Daoy (cell line): ENCODE data around the gene EML6. TPM values are rescaled to one million over a fixed set of nuclear protein-coding genes. Genes with fewer than 3 reads are reported as not detected.
"Not testable (repeated sequence)": the region's sequence is repeated elsewhere in the genome, so short reads cannot be mapped to it uniquely, and the experiment has no call there.

Experiments used
- DNase-seq: peaks from one replicate; pipeline ENCODE4 v3.0.0-alpha.2; 2015; ENCODE audit warnings: low read depth
- total RNA-seq: library from RNA; depleted of rRNA; stranded (reverse); fragments of >200 nt; shearing (Covaris generic); gene quantifications from 2 replicates; pipeline ENCODE4 v1.2.3, GENCODE V29; 2014; rRNA removed

Gene EML6
- total RNA-seq = 1.0 and 2.1 TPM in 2 replicates

DNA sequence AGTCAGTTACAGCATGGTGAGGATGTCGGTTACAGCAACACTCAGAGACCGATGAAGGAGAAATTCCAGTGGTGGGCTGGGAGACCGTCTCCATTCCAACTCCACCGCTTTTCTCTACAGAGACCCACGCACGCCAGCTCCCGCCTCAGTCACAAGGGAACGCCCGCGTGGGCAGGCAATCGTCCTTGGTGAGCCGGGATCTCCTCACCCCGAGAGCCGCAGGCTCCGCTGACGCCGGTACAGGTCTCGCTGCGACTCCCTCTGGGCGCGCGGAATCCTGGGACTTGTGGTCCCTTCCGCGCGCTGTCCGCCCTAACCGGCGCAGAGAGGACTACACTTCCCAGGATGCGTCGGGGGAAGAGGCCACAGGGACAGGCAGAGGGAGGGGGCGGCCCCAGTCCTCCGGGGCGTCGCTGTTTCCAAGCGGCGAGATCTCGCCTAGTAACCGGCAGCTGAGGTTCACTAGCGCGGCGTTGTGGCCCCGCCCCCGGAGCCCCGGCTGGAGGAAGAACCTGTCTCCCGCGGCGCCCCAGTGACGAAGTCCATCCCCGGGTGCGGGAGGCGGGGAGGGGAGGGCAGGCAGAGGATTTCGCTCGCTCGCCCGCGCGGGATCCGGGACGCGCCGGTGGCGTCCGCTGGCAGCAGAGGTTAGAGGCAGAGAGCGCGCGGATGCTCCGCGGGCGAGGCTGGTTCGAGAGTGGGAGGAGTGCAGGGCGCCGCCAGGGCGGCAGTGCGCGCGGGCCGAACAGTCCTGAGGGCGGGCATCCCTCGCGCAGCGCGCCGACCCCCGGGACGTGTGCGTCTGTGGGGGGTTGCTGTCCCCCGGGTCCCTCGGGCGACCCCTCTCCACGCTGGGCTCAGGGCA, at the start of gene EML6:
EML6 (plus strand) TSS at position 532 of the 865 bp plus-strand sequence. CDS start 1,400 bp downstream, outside the sequence.
- peak; percentile 100 for DNase-seq

DNA sequence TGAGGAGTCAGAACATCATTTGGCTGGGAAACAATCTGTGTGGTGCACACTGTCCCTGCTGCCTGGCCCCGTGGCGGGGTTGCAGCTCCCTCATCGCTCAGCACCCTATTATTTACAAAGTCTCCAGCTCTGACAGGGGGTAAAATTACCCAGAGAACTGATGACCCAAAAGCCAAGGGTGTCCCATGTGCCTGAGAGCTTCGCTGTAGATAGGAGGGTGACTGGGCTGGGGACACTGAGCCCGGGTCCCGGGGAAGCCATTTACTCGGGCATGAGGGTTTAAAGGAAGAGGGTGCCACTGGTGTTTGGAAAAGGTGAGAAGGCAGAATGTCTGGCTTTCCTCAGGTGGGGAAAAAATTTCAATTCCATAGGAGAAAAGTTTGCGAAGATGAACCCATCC, 48.2 kb upstream of the EML6 start:
- DNase-seq = no peak

DNA sequence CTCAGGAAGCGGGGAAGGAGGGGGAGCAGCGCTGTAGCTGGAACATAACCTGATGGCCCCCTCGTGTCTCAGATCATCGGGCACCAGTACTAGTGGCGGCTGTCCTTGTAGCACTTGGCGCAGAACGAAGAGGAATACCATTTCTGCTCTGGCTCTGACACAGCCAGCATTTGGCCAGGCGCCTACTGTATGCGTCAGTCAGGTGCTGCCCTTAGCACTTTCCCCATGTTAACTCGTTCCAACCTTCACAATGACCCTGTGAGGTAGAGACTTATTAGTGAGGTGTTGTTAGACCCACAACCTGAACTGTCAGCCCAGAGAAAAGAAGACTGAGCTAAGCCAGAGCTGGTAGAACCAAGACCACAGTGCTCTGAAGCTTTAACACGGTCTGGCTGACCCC, 47.7 kb upstream of the EML6 start:
- no peak for DNase-seq

DNA sequence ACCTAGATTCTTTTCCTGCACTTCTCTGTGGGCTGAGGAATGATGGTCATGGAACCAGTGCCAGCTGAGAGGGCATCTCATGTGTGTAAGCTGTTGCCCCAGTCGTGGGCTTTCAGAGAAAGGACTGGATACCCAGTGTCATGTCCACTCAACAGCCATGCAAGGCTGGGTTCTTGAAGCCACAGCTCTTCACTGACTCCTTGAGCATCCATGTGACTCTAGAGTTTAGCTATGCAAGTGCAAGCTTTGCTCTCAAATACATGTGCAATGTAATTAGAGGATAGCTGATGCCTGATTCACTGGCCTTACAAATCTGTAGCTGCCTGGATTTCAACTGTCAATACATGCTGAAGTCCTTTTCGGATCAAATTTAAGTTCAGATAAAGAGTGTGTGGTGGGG, 46.8 kb upstream of the EML6 start:
- DNase-seq = no peak

DNA sequence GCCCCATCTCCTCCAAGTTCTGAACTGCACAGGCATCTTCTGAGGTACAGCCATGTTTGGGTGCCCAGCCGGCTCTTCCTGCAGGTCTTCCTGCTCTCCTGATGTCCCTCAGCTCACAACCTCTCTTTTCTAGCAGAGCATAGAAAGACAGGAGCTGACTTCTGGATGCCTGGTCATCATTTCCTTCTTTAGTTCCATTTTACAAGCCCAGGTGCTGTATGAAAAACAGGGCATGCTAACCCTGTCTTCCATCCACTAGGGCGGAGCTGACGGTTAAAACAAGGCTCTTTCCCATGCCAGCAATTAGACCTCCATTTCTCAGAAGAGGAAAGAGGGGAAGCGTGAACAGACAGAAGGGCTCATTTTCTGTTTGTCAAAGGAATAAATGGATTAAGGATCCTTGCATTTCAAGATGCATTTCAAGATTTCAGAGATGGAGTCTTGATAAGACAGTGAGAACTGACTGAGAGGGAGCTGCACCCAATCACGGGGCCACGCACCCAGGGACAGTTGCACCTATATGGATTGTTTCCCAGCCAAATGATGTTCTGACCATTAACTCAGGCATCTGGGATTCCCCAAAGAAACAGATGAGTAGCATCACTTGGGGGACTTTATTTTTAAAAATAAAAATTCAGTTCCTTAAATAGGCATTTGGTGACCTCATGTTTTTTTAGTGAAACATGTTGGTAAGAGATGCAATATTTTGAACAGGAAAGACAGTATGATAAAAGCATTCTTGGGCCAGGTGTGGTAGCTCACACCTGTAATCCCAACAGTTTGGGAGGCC, 45.8 kb upstream of the EML6 start:
- DNase-seq = no peak

DNA sequence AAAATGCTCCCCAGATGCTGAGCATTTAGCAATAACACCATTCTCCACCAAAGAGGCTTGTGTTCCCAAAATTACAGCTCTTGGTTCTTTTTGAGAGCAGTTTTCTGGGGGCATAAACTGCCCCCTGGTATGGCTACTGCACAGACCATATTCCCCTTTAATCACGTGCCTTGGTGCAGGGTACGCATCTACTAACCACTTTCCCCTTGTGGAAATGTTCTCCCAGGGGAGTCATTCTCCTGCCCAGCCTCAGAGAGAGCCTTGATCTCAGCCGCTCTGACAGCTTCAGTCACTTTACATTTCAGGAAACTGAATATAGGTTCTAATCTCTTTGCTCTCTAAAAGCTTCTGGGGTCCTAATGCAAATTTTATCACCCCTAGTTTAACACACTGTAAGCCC, 44.7 kb upstream of the EML6 start:
- DNase-seq = no peak

DNA sequence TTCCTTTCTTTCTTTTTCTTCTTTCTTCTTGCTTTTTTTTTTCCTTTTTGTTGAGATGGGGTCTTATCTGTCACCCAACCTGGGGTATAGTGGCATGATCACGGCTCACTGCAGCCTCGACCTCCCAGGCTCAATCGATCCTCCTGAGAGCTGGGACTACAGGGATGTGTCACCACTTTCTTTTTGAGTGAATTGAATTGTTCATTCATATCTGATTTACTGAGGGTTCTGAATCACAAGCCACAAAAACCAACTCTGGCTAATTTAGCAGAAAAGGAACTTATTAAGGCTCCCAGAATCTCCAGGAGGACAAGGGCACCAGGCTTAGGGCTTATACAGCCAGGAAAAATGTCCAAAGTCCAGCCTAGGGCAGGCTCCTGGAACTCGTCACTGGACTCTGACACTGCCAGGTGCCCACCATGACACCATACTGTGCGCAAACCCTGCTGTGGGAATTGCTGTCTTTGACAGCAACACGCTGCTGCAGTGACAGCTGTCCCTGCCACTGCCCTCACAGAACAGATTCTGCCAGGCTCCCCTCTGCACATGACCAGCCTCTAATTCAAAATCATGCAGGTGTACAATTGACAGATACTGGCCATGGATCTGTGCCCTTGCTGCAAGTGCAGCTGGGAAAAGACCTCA, 42.9 kb upstream of the EML6 start:
- peak; percentile 40 for DNase-seq

DNA sequence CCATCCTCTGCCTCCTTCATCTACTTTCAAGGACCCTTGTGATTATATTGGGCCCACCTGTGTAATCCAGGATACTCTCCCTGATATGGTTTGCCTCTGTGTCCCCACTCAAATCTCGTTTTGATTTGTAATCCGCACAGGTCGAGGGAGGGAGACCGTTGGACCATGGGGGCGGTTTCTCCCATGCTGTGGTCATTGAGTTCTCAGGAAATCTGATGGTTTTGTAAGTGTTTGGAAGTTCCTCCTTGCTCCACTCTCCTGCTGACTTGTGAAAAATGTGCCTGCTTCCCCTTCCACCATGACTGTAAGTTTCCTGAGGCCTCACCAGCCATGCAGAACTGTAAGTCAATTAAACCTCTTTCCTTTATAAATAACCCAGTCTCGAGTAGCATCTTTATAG, 42.0 kb upstream of the EML6 start:
- no peak for DNase-seq

DNA sequence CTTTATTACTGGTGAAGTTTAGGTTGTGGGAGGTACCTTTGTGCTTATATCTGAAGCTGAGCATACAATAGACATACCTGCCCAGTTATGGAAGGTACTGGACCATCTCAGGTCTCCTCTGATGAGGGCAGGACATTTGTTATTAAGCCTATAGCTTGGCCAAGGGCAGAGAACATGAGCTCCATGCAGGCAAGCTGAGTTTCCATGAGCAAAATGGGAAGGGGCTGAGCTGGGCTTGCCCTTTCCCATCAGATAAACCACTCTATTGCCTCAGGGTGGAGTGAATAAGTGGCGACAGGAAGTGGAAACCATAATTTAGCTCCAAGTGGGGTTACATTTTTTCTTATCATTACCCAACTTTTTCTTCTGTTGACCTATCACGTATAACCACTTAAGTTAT, 39.9 kb upstream of the EML6 start:
- DNase-seq = no peak

DNA sequence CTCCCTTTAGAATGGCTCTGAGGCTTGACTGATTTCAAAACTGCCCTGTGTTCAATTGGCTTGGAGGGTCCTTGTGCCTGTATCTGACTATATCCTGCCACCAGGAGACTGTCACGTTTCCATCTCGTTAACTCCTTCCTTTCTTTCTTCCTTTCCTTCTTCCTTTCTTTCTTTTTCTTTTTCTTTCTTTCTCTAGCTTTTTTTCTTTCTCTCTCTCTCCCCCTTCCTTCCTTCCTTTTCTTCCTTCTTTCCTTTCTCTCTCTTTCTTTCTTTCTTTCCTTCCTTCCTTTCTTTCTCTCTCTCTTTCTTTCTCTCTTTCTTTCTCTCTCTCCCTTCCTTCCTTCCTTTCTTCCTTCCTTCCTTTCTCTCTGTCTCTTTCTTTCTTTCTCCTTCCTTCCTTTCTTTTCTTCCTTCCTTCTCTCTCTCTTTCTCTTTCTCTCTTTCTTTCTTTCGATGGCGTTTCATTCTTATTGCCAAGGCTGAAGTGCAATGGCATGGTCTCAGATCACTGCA, 38.1 kb upstream of the EML6 start:
- DNase-seq = no peak

DNA sequence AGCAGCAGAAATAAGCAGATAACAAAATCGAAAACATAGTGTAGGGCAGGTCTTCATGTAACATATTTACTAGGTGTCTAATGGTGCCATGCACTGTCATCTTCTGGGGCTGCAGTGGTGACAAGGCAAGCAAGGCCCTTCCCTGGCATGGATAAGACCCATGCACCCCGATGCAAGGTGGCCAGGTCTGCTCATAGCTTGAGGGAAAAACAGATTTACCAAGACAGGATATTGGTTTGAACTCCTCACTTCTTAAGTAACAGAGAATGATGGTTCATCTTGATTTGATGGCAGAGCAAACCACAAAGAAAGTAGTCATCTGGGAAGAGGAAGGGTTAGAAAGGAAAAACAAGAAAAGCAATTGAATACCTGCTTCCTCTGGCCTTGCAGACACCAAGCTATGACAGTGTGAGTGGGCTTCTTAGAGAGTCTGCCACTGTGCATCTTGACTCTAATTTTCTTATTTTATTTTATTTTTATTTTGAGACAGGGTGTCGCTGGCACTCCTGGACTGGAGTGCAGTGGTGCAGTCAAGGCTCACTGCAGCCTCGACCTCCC, 35.8 kb upstream of the EML6 start:
- DNase-seq = no peak

DNA sequence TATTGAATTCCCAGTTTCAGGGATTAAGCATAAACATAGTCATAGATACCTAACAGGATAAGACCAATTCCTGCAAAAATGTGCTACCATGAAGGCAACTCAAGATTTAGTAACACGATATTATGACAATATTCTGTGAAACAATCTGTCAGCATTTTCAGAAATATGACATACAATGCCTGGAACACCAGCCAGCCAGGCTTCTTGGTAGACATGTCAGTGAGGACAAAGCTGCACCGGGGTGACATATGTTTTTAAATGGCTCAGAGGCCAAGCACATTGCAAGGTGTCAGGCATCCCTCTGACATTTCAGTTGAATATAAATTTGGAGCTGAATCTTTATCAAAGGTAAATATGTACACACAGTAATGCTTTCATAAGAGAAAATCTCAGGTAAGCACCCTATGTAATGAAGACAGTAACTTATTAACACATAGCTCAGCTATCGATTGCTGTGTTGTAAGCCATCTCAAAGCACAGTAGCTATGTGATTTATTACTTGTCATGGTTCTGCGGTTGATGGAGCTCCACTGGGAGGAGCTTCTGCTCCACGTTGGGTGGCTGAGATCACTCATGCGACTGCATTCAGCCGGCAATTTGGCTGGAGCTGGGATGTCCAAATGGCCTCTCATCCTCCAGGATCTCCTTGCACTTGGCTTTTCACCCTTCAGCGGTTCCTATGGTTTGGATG, 31.9 kb upstream of the EML6 start:
- no peak for DNase-seq

DNA sequence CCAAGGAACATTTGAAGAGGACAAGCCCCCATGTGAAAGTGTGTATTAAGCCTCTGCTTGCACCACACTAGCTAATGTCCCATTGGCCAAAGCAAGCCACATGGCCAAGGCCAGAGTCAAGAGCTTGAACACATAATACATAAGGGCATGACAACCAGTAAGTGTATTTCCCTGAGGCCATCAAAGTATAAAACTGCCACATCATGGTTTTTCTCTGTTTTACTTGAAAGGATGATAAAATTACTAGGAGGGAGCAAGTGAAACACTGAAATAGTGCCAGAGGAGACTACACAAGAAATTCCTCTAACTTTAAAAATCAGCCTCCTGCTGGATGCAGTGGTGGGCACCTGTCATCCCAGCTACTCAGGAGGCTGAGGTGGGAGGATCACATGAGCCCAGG, 30.9 kb upstream of the EML6 start:
- DNase-seq = no peak

DNA sequence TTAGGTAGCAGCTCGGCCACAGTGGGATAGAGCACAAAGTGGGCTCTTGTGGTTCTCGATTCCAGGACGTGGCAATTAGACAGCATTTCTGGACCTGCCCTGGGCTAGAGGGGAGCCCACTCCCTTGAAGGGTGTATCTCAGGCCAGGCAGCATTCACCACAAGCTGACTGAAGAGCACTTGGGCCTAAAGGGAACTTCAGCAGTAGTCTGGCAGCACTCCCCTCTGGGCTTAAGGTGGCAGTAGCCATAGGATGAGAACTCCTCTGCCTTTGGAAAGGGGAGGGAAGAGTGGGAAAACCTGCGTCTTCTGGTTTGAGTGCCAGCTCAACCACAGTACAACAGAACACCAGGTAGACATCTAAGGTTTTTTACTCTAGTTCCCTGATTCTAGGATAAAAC, 28.1 kb upstream of the EML6 start:
- no peak for DNase-seq

DNA sequence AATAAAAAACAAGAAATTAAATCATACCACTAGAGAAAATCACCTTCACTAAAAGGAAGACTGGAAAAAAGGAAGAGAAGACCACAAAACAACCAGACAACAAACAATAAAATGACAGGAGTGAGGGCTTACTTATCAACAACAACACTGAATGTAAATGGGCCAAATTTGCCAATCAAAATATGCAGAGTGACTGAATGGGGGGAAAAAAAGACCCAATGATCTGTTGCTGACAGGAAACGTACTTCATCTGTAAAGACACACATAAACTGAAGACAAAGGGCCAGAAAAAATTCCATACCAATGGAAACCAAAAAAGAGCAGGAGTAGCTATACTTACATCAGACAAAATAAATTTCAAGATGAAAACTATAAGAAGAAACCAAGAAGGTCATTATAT, 25.5 kb upstream of the EML6 start:
- DNase-seq = no peak

DNA sequence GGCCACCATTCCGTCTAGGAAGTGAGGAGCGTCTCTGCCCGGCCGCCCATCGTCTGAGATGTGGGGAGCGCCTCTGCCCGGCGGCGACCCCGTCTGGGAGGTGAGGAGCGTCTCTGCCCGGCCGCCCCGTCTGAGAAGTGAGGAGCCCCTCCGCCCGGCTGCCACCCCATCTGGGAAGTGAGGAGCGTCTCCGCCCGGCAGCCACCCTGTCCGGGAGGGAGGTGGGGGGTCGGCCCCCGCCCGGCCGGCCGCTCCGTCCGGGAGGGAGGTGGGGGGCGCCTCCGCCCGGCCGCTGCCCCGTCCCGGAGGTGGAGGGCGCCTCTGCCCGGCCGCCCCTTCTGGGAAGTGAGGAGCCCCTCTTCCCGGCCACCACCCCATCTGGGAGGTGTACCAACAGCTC, 24.5 kb upstream of the EML6 start:
- not testable (repeated sequence) for DNase-seq

DNA sequence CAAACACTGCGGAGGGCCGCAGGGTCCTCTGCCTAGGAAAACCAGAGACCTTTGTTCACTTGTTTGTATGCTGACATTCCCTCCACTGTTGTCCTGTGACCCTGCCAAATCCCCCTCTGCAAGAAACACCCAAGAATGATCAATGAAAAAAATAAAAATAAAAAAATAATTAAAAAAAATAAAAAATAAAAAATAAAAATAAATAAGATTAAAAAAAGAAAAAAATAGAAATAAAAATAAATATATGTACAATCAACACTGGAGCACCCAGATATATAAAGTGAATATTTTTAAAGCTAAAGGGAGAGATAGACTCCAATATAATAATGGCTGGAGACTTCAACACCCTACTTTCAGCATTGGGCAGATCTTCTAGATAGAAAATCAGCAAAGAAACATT, 23.8 kb upstream of the EML6 start:
- DNase-seq = no peak

DNA sequence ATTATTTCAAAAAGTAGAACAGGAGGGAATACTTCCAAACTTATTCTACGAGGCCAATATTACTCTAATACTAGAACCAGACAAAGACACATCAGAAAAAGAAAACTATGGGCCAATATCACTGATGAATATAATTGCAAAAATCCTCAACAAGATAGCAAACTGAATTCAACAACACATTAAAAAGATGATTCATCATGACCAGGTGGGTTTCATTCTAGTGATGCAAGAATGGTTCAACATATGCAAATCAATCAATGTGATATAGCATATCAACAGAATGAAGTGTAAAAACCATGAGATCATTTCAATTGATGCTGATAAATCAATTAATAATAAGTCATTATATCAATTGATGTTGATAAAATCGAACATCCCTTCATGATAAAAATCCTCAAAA, 22.4 kb upstream of the EML6 start:
- no peak for DNase-seq

DNA sequence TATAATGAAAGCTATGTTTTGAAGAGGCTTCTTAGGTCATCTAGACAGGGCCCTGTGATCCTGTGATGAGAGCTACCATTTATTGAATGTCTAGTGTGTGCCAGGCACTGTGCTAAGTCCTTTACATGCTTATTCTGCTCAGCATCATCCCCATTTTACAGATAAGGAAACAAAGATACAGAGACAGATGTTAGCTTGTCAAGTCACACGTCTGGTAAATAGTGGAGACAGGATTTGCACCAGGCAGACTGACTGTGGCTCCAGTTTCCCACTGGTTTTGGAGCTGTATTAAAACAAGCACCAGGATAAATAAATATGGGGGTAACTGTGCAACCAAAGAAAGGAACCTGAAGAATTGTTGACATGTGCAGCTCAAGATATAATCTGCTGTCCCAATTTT, 19.2 kb upstream of the EML6 start:
- no peak for DNase-seq

DNA sequence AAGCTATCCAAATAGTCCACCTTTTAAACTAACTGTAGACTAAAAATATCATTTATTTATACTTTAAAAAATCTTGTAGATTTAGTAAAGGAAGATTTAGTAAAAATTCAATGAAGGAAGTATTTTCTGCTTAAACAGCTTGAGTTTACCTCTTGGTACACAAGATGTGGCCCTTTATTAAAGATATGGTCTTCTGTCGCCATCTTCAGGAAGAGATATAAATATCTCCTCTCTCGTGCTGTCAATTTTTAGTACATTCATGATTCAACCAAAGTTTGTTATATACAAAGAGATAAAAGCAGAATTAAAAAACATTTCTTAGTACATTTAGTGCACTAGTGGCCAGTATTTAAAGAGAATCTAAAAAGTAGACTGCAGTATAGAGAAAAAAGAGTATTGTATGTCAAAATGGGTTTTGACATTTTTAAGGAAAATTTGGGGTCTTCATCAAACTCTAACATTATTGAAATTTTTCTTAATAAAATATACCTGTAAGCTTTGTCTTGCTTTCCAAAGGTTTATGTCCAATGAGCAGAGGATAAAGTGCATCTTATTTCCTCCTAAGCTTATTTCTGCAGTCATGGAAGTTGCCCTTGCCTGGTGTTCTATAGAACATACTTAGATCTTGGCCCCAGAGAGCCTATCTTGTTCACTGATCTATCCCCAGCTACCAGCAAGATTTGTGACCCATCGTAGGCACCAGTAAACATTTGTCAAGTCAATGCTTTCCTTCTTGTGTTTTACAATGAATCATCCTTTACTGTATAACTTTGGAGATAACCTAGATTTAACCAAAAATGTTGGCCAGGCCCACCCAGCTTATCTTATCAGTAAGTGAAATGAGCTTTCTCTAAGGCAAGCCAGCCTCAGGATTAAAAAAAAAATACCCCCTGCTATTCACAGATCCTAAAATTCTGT, 18.5 kb upstream of the EML6 start:
- peak; percentile 51 for DNase-seq
